ENCODE data around the gene GRM6.

GRM6 gene

DNA sequence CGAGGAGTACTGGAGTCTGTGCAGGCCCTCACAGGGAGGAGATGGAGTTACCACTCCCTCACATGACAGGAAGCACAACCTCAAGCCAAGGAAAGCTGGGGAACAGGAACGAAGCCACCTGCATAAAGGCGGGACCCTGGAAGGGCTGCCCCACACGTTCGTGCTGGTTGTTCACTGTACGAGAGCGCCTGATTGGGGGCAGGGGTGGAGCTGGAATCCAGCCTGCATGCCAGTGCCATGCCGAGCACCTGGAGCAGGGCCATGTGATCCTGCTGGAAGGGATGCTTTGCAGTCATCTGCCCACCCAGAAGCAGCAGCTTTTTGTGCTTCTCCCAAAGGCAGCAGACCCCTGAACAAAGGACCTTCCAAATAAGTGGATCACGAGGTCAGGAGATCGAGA lies 11.4 kb downstream of the GRM6 start:
- DNase-seq (ENCODE audit: low read depth) = no peak

DNA sequence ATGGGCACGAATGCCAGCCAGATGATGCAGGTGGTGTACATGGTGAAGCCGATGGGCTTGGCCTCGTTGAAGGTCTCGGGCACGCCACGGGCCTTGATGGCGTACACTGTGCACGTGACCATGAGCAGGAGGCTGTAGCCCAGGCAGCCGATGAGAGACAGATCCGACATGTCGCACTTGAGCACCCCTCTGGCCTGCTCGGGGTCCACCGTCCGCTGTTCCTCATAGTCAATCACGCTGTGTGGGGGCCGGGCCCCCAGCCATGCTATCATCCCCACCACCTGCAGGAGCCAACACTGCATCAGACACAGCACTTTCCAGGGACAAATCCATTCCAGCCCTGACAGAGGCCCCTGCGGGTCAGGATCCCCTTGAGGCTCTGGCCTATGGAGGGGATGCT lies 12.2 kb downstream of the GRM6 start:
- DNase-seq (ENCODE audit: low read depth) = no peak

DNA sequence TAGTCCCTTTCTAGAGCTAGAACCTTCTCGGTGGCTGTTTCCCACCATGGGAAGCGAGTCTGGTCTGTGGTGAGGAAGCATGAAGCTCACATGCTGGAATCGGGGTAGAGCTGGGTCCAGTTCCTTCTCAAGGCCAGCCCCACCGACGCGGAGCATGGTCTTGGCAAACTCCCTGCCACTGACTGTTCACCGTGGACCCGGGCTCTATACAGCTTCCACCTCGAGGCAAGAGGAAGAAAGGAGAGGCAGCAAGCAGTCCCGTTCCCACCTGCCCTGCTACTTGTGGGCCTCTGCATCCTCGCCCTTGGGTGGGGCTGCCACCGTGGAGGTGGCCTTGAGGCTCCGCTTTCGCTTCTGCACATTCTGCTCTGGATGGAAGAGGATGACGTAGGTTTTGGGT lies 13.7 kb downstream of the GRM6 start:
- DNase-seq (ENCODE audit: low read depth) = no peak

DNA sequence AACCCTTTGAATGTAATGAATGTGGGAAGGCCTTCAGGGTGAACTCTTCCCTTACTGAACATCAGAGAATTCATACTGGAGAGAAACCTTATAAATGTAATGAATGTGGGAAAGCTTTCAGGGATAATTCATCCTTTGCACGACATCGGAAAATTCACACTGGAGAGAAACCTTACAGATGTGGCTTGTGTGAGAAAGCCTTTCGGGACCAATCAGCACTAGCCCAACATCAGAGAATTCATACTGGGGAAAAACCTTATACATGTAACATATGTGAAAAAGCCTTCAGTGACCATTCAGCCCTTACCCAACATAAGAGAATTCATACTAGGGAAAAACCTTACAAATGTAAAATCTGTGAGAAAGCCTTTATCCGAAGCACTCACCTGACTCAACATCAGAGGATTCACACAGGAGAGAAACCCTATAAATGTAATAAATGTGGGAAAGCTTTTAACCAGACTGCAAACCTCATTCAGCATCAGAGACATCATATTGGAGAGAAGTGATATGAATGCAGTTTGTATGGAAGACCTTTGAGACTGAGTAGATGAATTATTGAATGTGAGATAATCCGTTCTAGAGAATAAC lies 29.6 kb downstream of the GRM6 start:
- DNase-seq (ENCODE audit: low read depth) = no peak

DNA sequence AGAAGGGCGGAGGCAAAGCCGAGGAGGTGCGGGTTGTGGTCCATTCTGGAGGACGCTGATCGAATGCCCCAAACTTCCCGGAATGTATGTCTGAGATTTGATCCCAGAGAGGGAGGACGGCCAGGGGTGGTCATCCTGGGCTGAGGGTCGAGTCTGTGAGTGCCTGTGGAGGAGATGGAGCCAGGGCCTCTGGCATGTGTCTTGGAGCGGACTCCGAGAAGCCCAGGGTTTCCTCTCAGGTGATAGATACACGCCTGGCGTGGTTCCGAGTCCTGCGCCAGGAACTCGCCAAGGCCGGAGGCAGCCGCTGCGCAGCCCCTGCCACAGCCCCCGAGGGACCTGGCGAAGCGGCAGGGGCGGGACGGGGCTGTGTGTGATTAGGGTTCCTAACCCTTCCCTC lies 53.8 kb downstream of the GRM6 start:
- DNase-seq (ENCODE audit: low read depth) = no peak

DNA sequence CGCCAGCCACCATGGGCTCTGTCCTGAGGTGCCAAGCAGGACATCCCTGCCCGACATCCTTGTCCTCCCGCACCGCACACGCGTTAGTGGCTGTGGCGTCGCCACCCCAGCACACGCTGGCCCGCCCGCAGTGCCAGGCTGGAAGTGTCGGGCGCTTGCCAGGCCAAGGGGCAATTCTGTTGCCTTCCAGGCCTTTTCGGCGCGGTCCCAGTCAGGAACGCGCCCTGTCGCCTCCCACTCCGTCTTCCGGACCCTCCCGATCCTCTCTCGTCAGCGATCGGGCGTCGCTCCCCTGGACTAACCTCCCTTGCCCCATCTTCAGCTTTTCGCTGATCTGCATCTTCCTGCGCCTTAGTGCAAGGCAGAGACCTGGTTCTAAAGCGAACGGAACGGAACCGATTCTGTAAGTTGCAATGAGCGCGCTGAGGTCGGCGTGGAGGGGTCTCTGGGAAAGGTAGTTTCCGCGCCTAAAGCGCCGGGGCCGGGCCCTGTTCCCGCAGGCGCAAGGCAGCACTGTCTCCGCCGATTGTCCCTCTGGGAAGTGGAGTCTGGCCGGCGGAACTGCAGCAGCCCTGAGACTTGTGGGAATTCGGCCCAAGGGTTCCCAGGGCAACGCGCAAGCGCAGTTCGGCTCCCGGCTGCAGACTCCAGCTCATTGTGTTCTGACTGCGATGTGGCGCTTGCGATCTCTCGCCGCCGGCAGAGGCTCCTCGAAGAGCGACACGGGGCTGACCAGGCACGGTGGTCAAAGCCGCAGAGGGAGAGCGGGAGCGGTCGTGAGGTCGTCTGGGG lies 54.4 kb downstream of the GRM6 start, which contains the start of gene ZNF454:
TSS of gene ZNF454 (plus strand) at position 630 of the 792 bp plus-strand sequence. CDS start 1,594 bp downstream, outside the sequence.
- DNase-seq (ENCODE audit: low read depth) = no peak

DNA sequence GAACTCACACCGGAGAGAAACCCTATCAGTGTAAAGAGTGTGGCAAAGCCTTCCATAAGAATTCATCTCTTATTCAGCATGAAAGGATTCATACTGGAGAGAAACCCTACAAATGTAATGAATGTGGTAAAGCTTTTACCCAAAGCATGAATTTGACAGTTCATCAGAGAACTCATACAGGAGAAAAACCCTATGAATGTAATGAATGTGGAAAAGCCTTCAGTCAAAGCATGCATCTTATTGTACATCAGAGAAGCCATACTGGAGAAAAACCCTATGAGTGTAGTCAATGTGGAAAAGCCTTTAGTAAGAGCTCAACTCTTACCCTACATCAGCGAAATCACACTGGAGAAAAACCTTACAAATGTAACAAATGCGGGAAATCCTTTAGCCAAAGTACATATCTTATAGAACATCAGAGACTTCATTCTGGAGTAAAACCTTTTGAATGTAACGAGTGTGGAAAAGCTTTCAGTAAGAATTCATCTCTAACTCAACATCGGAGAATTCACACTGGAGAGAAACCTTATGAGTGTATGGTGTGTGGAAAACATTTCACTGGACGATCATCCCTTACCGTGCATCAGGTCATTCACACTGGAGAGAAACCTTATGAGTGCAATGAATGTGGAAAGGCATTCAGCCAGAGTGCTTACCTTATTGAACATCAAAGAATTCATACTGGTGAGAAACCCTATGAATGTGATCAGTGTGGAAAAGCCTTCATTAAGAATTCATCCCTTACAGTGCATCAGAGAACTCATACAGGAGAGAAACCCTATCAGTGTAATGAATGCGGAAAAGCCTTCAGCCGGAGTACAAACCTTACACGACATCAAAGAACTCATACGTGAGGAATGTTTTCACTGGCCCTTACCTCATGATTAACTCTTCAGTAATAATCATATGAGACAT lies 63.0 kb downstream of the GRM6 start:
- no peak for DNase-seq (ENCODE audit: low read depth)

Measured in stimulated activated CD4-positive, alpha-beta T cell treated with anti-CD3 and anti-CD28 coated beads, Interleukin-2, amount 100 ng/mL, for 4 hours (primary cell).